Muscle of back (tissue), 13 donors: ENCODE measurements around the gene SRPRA. TPM values are rescaled to one million over a fixed set of nuclear protein-coding genes. Genes with fewer than 3 reads are reported as not detected.
"Not testable (repeated sequence)": the region's sequence is repeated elsewhere in the genome, so short reads cannot be mapped to it uniquely, and the experiment has no call there.

Experiments
- DNase-seq, 3 donors: peaks; one replicate each; pipeline versions ENCODE4 v3.0.0 to v3.0.0-alpha.2; 2013
- long read RNA-seq, 9 donors: transcript quantifications; one replicate each; lab custom pipeline, GENCODE V29; 2026
- polyA plus RNA-seq, 10 donors: library from polyadenylated mRNA; unstranded; fragments of 120-200 nt; gene quantifications; one replicate each; pipeline ENCODE4 v1.2.1, GENCODE V29; 2013; ENCODE audit not compliant: insufficient read length in 10 of 10

The SRPRA gene, protein sequence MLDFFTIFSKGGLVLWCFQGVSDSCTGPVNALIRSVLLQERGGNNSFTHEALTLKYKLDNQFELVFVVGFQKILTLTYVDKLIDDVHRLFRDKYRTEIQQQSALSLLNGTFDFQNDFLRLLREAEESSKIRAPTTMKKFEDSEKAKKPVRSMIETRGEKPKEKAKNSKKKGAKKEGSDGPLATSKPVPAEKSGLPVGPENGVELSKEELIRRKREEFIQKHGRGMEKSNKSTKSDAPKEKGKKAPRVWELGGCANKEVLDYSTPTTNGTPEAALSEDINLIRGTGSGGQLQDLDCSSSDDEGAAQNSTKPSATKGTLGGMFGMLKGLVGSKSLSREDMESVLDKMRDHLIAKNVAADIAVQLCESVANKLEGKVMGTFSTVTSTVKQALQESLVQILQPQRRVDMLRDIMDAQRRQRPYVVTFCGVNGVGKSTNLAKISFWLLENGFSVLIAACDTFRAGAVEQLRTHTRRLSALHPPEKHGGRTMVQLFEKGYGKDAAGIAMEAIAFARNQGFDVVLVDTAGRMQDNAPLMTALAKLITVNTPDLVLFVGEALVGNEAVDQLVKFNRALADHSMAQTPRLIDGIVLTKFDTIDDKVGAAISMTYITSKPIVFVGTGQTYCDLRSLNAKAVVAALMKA
- 10 to 100 TPM; 56.9 to 68.9 (median 62.9) TPM for polyA plus RNA-seq
- long read RNA-seq, donor 1, transcript SRPRA-201 (14 exons, 3,069 nt), result major isoform, 5 of 13 reads
- long read RNA-seq, donor 1, partial matches to known transcripts, result 7 of 13 reads
- long read RNA-seq, donor 1, other reads (novel, unspliced or antisense), result 0 of 13 reads
- long read RNA-seq, donor 2, partial matches to known transcripts, result 6 of 9 reads
- long read RNA-seq, donor 2, other reads (novel, unspliced or antisense), result 0 of 9 reads
- long read RNA-seq, donor 3, result 0 reads
- long read RNA-seq, donor 4, partial matches to known transcripts, result 15 of 20 reads
- long read RNA-seq, donor 4, other reads (novel, unspliced or antisense), result 0 of 20 reads
- long read RNA-seq, donor 5, transcript SRPRA-201 (14 exons, 3,069 nt), result major isoform, 9 of 37 reads
- long read RNA-seq, donor 5, partial matches to known transcripts, result 26 of 37 reads
- long read RNA-seq, donor 5, other reads (novel, unspliced or antisense), result 0 of 37 reads
- long read RNA-seq, donor 6, transcript SRPRA-201 (14 exons, 3,069 nt), result major isoform, 10 of 30 reads
- long read RNA-seq, donor 6, partial matches to known transcripts, result 19 of 30 reads
- long read RNA-seq, donor 6, other reads (novel, unspliced or antisense), result 0 of 30 reads
- long read RNA-seq, donor 7, partial matches to known transcripts, result 13 of 18 reads
- long read RNA-seq, donor 7, other reads (novel, unspliced or antisense), result 0 of 18 reads
- long read RNA-seq, donor 8, transcript SRPRA-201 (14 exons, 3,069 nt), result major isoform, 8 of 9 reads
- long read RNA-seq, donor 8, partial matches to known transcripts, result 0 of 9 reads
- long read RNA-seq, donor 8, other reads (novel, unspliced or antisense), result 0 of 9 reads
- long read RNA-seq, donor 9, partial matches to known transcripts, result 0 of 1 reads
- long read RNA-seq, donor 9, other reads (novel, unspliced or antisense), result 0 of 1 reads

DNA sequence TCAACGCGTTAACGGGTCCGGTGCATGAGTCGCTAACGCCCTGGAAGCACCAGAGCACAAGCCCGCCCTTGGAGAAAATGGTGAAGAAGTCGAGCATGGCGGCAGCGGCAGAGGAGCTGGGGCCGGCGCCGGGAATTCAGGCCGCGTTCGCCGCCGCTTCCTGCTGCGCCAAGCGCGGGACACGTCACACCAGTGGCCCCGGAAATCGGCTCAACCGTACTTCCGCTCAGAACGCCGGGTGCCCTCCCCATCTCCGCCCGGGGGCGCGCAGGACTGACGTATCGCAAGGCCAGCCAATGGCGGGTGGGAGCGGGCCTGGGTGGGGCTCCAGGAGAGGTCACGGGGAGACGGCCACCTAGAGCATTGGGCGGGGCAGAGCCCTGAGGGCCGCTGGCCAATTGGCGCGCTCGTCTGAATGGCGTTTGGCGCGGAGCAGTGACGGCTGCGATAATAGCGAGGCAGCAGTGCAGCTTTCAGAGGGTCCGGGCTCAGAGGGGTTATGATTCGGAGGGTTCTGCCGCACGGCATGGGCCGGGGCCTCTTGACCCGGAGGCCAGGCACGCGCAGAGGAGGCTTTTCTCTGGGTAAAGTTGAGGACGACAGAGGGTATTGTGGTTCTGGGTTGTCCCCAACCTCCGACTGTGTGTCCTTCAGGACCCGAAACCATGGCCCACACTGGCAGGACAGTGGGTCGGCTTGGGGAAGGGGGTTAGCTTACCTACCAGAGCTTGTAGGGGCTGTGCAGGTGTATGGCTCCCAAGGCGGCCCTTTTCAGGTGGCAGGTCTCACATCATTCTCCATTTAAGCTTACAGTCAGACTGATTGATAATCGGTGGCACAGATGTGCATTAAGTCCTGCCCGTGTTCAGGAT is at the start of gene SRPRA, which contains the start of gene FOXRED1:
Gene SRPRA (minus strand): TSS at position 188 of the 872 bp plus-strand sequence. CDS start 91 bp downstream, at position 97.
Gene FOXRED1 (plus strand): TSS at position 447 of the 872 bp plus-strand sequence. CDS start 53 bp downstream, at position 500.
- peak; percentile 98 to 99 (median 99) for DNase-seq

DNA sequence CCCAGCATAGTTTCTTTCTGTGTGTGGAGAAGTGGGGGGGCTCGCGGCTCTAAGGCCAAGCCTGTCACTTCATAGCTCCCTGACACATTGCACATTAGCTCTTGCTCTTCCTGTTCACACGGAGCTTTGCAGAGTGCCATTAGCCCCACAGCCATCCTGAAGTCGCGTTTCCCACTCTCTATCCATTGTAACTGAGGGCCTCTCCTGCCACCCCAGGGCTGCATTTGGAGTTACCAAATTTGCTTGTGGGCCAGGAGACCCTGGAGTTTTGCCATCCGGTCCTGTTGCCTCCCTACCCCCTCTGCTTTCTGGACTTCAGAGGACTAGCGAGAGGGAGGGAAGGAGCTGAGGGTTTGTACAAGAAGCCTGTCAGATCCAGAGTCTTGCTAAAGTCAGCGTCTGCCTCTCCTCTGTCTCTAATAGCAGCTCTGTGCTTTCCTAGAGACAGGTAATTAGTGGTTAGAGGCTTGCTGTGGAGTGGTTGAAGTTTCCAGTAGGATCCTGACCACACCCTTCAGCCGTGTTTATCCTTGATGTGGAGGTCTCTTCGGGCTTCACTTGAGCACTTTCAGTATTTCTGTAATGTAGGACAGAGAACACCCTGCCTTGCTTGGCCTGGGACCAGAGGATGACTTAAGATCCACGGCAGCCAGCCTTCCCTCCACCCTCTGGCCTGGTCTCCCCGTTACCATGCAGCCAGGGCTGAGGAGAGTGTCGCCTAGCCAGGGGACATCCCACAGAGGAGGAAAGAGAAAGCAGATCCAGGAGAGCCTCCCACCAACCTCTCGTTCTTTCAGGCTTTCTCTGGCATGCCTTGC is 49.3 kb upstream of the SRPRA start:
- peak; percentile 85 to 96 (median 93) for DNase-seq

DNA sequence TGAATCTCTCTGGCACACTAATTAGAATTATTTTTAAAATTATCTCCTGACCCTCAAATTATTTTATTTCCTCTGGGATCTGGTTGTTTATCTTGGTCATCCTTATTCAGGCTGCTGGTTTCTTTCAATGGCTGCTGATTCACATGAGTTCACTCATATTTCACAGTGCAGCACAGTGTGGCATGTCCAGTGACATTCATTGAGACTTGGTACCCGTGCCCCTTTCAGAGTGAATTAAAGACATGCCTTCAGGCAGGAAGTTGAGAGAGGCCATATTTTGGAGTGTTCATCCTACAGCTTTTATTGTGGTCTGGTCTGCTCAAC is 48.7 kb upstream of the SRPRA start:
- no peak for DNase-seq

DNA sequence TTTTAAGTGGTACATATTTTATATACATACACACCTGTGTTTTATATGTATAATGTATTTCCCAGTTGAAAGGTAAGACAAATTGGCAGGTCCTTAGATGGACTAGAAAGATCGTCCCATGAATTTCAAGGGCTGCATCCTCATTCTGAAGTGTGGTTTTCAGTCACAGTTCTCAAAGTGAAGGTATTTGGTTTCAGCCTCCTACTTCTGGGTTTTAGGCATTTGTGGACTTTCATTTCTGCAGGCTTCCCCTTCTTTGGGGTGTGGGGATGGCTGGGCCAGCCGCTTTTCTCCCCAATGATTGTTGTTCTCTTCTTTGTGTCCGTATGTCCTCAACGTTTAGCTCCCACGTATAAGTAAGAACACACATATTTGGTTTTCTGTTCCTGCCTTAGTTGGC is 45.1 kb upstream of the SRPRA start:
- no peak for DNase-seq

DNA sequence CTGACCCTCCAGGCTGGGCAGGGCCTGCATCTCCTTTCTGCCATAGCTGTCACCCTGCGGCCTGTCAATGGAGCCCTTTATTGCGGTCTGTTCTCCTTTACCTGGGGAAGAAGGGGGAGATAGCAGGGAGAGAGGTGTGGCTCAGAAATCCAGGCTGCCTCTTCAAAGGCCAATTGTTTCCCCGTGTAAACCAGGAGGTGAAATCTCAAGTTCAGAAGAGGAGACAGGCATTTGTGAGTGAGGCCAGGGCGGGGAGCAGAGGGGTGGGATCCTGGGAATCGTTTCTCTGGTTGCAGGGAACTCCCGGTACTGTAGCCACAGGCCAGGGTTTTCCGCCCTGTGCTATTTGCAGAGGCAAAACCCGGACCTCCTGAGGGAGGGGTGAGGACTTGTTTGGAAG is 44.3 kb upstream of the SRPRA start:
- no peak for DNase-seq

DNA sequence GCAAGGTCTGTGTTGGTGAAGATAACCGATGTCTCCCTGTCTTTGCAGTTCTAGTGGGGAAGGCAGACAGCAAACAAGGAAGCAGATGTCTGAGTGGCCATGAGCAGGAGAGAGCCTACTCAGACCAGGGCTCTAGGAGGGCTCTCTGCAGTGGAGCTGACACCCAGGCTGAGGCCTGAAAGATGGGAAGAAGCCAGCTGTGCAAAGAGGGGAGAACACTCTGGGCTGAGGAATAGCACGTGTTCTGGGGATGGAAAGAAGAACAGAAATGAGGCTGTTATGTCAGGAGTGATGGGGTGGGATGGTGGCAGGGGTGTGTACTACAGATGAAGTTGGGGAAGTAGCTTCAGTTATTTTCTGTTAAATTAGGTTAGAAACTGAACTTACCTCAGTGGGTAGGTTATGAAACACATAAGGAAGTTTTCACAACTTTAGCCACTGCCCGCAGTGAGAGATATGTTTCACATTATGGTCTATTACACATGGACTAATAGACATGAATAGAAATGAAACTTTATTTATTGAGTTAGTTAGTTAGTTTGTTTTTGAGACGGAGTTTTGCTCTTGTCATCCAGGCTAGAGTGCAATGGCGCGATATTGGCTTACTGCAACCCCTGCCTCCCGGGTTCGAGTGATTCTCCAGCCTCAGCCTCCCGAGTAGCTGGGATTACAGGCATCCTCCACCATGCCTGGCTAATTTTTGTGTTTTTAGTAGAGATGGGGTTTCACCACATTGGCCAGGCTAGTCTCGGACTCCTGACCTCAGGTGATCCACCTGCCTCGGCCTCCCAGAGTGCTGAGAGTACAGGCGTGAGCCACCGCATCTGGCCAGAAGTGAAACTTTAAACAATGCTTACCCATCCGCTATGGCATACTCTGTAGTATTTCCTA is 43.0 kb upstream of the SRPRA start:
- DNase-seq, result no peak

DNA sequence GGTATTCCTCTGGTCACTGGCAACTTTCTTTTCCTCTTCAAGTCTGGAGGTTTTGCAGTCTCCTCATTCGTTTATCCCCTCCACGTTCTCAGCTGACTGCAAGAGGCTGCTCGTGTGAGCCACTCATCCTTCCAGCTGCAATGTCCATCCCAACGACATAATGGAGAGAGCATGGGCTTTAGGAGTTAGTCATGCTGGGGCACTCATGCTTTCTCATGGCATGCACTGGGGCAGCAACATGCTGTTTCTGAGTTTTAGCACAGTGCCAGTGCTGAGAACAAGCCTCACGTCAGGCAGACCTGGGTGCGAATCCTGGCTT is 42.3 kb upstream of the SRPRA start:
- DNase-seq, result no peak

DNA sequence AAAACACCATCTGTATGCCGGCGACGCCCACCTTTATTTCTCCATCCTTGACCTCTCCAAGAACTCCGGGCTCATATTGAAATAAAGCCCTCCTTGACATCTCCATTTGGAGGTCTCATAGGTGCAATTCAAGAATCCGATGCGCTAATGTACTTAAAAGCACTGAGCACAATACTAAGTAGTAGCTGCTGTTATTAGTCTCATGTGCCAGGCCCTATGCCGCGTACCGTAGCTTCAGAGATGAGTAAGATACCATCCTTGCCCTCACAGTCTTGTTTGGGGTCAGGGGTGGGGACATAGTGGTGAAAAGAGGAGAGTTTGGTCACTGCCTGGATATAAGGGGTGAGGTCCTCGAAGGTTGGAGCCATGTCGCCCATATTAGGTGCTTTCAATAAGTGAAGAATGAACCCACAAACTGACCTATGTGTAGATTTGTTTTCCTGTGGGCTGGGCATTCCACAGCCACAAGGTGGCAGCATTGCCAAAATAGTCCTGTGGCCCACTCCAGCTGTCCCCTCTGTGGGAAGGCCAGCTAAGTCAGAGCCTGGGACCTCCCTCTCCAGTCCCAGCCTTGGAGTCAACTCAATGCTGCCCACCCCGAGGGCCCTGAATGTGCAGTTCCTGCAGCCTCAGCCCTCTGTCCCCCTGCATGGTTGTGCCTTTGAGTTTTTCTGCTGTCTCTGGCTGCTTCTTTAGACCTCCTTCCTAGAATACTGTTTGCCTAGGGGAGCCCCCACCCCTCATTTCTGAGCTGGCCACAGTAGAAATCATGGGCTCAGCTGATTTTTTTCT is 41.7 kb upstream of the SRPRA start:
- peak; percentile 76 to 91 (median 87) for DNase-seq

DNA sequence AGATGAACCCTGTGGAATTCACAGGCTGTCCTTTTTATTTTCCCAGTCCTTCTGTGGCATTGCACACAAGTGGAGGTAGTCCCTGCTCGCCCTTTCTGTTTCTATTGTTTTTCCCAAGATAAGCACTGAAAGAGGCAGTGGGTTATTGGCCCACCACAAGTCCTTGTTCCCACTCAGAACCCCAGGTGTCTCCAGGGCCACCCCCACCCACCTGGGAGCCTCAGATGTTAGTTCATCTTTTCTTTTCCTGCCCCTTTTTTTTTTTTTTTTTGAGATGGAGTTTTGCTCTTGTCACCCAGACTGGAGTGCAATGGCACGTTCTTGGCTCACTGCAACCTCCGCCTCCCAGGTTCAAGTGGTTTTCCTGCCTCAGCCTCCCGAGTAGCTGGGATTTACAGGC is 40.1 kb upstream of the SRPRA start:
- not testable (repeated sequence) for DNase-seq

DNA sequence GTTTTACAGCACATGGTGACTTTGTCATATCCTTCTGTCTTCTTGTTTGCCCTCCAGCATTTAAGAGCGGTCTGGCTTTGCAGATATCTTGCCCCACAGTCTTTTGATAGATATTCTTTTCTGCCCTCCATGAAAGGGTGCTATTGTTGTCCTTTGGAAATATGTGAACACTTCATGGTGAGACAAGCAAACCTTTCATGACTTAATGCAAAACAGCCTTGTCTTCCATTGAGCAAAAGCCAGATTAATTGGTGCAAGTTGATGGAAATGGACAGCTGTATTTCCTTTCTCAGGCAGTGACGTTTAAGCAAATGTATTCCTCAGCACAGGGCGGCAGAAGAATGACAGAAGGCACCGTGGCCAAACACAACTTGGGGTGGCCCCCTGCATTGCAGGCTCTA is 39.6 kb upstream of the SRPRA start:
- peak in 2 of 3 donors; percentile 54 to 60 for DNase-seq

DNA sequence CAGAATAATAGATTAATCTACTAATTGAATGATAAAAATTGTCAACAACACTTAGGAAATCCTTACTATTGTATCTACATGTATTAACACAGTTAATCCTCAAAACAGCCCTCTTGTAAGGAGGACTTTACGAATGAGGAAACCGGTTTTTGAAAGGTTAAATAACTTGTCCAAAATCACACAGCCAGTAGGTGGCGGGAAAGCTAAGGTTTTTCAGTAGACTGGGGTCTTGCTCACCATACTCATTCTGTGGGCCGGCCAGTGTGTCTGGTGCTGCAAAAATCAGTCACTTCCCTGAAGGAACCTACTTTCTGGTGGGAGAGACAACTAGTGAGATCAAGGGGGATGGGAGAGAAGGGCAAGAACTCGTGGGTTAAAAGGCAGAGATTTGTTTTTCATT is 39.0 kb upstream of the SRPRA start:
- DNase-seq, result peak in 1 of 3 donors; percentile 68

DNA sequence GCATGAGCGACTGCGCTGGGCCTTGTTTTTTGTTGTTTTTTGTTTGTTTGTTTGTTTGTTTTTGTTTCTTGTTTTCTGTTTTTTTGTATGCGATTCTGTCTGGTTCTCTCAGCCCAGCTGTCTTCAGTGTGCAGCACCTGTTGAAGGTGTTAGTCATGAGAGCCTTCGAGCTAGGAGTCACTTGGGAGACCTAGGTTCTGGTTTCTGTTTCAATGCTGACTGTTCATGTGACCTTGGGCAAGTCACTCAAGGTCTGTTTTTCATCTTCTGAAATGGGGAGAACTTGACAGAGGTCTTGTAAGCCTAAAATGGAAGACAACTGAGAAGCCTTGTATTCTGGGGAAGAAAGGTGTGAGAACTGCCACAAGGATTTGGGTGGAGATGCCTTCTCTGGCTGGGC is 37.0 kb upstream of the SRPRA start:
- DNase-seq, result no peak

DNA sequence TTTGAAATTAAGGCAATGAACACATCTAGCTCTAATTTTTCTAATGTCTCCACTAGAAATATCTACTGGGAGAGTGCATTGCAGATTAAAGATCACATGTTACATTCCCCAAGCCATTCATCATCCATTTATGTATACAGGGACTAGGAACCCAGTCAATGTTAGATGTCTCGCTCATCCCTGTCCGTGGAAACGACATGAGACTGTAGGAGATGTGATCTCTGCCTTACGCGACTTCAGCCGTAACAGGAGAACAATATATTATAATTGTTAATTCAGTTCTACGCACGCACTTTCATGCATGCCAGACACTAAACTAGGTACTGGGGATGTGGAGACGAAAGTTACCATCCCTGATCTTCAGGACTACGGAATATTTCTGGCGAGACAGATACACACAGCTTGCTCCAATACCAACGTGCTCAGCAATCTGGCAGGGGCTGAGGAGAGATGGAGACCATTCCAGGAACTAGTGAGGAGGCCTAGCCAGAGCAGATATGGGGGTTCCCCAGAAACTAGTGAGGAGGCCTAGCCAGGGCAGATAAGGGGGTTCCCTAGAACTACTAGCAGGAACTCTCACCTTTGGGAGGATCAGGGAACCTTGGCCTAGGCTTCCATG is 35.9 kb upstream of the SRPRA start:
- DNase-seq, result peak in 1 of 3 donors; percentile 49

DNA sequence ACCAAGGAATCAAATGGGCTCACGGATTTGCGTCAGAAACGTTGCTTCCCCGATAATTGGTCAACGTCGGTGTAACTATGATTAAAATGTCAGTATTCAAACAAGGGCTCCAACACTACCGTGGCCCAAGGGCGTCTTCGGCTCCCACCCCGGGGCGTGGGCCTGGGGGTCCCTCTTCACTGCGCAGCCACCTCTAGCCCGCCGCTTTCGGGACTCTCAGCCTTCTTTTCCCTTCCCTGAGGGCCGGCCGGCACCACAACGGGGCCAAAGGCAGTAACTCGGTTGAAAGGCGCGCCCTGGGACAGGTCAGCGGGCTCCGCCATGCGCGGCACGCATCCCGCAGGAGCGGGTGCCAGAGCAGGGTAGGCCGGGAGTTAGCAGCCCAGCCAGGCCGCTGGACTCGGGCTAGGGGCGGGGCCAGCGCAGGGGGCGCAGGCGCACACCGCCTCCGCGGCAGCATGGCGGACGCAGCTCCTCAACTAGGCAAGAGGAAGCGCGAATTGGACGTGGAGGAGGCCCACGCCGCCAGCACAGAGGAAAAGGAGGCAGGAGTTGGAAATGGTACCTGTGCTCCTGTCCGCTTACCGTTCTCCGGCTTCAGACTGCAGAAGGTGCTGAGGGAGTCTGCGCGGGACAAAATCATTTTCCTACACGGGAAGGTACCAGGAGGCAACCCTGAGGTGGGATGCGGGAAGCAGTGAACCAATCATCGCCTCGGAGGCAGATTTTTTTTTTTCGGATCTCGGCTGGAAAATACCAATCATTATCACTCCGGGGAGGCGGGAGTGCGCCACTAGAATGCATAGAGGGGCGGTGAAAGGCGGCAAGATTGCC is 35.1 kb upstream of the SRPRA start, which contains the start of gene DCPS:
Gene DCPS (plus strand): TSS at position 438 of the 834 bp plus-strand sequence. CDS start 21 bp downstream, at position 459.
- peak; percentile 90 to 98 (median 95) for DNase-seq

DNA sequence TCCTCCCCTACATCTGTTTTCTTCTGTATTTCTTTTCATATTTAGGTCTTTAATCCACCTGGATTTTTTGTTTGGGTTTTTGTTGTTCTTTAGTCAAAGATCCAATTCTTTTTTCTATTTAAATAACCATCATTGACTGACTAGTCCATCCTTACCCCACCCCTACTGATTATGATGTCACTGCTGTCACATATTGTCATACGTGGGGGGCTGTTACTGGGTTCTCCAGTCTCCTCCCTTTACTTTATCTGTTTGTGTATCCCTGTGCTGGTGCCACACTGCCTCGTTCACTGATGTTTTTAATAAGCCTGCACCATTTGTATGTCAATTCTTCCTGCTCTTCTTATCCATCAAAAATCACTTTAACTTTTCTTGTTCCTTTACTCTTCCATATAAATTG is 28.3 kb upstream of the SRPRA start:
- no peak for DNase-seq

DNA sequence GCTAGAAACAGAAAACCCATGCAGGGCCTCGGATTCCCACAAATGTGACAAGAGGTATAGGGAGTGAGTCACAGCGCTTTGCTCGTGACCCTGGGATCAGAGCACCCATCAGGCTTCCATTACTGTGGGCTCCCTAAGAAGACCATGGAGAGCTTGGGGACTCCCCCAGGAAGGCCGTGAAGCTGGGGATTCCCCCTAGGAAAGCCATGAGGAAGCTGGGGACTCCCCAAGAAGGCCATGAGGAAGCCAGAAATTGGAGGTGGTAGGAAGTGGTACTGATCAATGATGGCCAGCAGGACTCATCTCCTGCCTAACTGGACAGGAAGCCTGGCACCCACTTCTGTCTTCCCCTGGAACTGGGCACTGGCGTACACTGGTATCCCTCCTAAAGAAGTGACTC is 25.0 kb upstream of the SRPRA start:
- DNase-seq, result no peak
